Measurements from ENCODE around the gene KRI1.

The KRI1 gene

DNA sequence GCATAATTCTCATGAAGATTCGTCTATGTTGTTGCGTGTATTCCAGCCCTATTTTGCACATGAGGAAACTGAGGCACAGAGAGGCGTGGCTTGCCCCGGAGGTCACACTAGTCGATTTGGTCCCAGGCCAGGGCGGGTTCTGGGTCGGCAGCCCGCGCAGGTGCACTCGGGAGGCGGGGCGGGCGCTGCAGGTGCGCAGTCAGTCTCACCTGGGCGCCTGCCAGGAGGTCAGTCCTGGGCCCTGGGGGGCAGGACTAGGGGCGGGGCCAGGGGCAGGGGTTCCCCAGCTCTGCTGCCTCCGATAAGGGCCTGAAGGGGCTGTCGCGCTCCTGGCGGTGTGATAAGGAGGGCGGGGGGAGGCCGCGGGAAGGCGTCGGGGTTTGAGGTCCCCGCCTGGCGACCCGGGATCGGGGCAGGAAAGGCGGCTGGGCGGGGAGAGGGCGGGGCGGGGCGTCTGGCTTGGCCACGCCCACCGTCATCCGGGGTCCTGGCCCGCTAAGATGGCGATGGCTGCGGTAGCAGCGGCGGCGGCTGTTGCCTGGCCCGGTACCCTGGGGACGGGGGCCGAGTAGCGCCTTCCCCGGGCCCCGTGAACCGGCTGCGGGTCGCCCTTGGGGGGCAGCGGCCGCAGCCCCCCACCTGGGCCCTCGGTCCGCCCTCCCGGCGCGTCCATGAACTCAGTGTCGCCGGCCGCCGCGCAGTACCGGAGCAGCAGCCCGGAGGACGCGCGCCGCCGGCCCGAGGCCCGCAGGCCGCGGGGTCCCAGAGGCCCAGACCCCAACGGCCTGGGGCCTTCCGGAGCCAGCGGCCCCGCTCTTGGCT lies 22.2 kb downstream of the KRI1 start, which contains the start of gene ATG4D:
TSS of gene ATG4D (plus strand) at position 485 of the 822 bp plus-strand sequence. CDS start at position 672, 187 bp downstream.
- TF ChIP-seq, protein P1, sequence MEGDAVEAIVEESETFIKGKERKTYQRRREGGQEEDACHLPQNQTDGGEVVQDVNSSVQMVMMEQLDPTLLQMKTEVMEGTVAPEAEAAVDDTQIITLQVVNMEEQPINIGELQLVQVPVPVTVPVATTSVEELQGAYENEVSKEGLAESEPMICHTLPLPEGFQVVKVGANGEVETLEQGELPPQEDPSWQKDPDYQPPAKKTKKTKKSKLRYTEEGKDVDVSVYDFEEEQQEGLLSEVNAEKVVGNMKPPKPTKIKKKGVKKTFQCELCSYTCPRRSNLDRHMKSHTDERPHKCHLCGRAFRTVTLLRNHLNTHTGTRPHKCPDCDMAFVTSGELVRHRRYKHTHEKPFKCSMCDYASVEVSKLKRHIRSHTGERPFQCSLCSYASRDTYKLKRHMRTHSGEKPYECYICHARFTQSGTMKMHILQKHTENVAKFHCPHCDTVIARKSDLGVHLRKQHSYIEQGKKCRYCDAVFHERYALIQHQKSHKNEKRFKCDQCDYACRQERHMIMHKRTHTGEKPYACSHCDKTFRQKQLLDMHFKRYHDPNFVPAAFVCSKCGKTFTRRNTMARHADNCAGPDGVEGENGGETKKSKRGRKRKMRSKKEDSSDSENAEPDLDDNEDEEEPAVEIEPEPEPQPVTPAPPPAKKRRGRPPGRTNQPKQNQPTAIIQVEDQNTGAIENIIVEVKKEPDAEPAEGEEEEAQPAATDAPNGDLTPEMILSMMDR (IDR thresholded peaks at IDR 0.05) = no peak

DNA sequence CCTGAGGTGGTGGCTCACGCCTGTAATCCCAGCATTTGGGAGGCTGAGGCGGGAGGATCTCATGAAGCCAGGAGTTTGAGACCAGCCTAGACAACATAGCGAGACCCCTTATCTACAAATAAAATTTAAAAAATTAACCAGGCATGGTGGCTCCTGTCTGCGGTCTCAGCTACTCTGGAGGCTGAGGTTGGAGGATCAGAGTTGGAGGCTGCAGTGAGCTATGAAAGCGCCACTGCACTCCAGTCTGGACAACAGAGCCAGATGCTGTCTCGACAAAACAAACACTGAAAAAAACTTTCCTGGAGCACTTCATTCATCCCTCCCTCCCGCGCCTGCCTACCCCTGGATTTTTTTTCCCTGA lies 22.8 kb downstream of the KRI1 start:
- TF ChIP-seq, protein P1 (IDR thresholded peaks at IDR 0.05) = no peak

DNA sequence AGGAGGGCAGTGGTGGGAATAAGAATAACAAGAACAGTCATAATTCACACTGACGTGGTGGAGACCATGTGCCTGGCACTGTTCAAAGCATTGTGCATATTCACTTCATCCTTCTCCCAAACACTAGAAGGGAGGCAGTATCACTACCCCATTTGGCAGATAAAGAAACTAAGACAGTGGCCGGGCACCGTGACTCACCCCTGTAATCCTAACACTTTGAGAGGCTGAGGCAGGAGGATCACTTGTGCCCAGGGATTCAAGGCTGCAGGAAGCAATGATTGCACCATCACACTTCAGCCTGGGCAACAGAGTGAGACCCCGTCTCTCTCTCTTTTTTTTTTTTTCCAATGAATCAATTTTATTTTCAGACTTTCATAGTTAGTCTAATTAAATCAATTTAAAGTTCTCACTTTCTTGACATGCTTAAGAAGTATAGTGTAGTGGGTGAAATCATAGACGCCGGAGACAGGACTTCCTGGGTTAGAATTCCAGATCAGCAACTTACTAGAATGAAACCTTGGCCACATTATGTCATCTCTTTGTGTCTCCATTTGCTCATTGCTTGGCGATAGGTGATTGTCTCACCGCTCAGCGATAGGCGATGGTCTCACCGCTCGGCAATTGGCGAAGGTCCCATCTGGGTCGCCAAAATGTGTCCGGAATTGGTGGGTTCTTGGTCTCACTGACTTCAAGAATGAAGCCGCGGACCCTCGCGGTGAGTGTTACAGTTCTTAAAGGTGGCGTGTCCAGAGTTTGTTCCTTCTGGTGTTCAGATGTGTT lies 27.4 kb downstream of the KRI1 start:
- TF ChIP-seq, protein P1 (IDR thresholded peaks at IDR 0.05) = no peak

DNA sequence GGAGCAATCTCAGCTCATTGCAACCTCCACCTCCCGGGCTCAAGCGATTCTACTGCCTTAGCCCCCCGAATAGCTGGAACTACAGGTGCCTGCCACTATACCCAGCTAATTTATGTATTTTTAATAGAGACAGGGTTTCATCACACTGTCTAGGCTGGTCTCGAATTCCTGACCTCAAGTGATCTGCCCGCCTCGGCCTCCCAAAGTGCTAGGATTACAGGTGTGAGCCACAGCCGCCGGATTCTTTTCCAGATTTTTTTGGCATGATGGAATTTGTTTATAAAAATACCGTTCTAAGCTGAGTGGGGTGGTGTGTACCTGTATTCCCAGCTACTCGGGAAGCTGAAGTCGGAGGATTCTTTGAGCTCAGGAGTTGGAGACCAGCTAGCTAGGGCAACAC lies 28.1 kb downstream of the KRI1 start:
- TF ChIP-seq, protein P1 (IDR thresholded peaks at IDR 0.05) = no peak

DNA sequence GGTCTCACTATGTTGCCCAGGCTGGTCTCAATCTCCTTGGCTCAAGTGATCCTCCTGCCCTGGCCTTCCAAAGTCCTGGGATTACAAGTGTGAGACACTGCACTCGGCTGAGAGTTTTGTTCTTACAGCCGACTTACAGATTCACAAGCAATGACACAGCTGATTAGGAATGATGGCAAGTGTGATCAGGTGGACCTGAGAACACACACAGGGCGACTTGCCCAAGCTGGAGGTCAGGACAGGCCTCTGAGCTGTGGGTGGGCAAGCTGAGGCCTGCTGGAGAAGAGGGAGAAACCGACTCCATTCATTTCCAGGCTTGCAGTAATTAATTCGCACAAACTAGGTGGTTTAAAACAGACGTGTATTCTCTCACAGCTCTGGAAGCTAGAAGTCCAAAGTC lies 30.2 kb downstream of the KRI1 start:
- TF ChIP-seq, protein P1 (IDR thresholded peaks at IDR 0.05) = no peak

DNA sequence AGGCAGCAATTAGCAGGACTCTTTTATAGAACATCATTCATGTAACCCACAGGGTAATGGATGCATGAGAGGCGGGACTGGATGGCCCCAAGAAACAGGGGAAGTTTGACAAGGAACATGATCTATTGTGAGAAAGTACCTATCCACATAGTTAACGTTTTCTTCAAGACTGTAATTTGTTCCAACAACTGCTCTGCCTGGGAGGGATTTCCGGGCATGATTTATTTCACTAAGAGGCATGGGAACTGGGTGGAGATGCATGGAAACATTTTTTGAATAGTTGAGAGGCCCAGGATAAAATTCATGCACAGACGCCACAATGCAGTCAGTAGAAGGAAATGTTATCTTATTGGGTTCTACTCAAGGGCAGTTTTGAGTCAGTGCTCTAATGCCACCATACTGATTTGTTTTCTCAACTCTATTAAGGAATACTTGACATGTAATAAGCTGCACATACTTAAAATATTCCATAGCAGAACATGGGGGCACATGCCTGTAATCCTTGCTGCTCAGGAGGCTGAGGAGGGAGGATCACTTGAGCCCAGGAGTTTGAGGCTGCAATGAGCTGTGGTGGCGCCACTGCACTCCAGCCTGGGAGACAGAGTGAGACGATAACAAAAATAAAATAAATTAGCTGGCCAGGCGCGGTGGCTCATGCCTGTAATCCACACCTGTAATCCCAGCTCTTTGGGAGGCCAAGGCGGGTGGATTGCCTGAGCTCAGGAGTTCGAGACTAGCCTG lies 32.0 kb downstream of the KRI1 start:
- TF ChIP-seq, protein P1 (IDR thresholded peaks at IDR 0.05) = no peak

DNA sequence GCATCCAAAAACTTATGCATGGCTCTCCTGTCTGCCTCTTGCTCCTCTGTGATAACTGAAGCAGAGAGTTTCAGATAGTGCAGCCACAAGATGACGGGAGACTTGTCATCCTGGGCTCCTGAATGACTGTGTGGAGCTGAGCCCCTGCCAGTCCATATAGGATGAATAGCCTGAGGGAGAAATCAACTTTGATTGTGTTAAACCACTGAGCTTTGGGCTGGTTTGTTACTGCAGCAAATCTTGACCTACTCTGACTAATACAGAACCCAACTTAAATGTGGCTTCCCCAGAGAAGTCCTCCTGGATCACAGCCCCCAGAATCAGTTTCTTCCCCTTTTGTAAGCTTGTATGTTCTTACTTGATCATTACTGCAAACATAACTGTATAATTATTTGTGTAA lies 33.4 kb downstream of the KRI1 start:
- TF ChIP-seq, protein P1 (IDR thresholded peaks at IDR 0.05) = no peak
